Activated T-cell treated with anti-CD3 and anti-CD28 coated beads, Interleukin-2, amount 50 U/mL, for 1 hour (primary cell): ENCODE results near the gene ZNF311.

ENCODE experiments used
- DNase-seq: peaks from one replicate; pipeline ENCODE4 v3.0.0-alpha.2; 2020

ZNF311 gene

GRCh38 chr6:29005183-29005885 is at the start of gene ZNF311:
ZNF311 (minus strand) TSS chr6:29005315; CDS start chr6:29003954, 1,361 bp downstream.
- DNase-seq, result peak; percentile 31

- DNase-seq, result no peak
Measured at GRCh38 chr6:29051680-29052079, 46.6 kb upstream of the ZNF311 start.

- DNase-seq, result no peak
Measured at GRCh38 chr6:29045075-29045474, 40.0 kb upstream of the ZNF311 start, which contains the start of gene OR2W1. OR2W1 (minus strand) TSS chr6:29045175; CDS start chr6:29045175, 0 bp downstream.

GRCh38 chr6:29035951-29036350 is 30.8 kb upstream of the ZNF311 start:
- DNase-seq, result no peak

- no peak for DNase-seq
Measured at GRCh38 chr6:29028821-29029220, 23.7 kb upstream of the ZNF311 start.

- no peak for DNase-seq
Measured at GRCh38 chr6:29025927-29026585, 20.9 kb upstream of the ZNF311 start.

GRCh38 chr6:29021434-29021833 is 16.3 kb upstream of the ZNF311 start:
- DNase-seq, result no peak

GRCh38 chr6:29019629-29020028 is 14.5 kb upstream of the ZNF311 start:
- DNase-seq, result no peak

- no peak for DNase-seq
Measured at GRCh38 chr6:29017428-29017802, 12.3 kb upstream of the ZNF311 start.

- DNase-seq, result peak; percentile 84
Measured at GRCh38 chr6:29016559-29017427, 11.7 kb upstream of the ZNF311 start.

- no peak for DNase-seq
Measured at GRCh38 chr6:29014729-29015608, 9.9 kb upstream of the ZNF311 start.

GRCh38 chr6:29011276-29011734 is 6.2 kb upstream of the ZNF311 start:
- DNase-seq, result peak; percentile 50

GRCh38 chr6:29009358-29009757 is 4.2 kb upstream of the ZNF311 start:
- DNase-seq, result no peak

- DNase-seq, result no peak
Measured at GRCh38 chr6:29008089-29008488, 3.0 kb upstream of the ZNF311 start.

GRCh38 chr6:28996844-28997510 is 8.1 kb downstream of the ZNF311 start:
- no peak for DNase-seq

GRCh38 chr6:28995093-28995650 is 9.9 kb downstream of the ZNF311 start:
- DNase-seq, result no peak

GRCh38 chr6:28988536-28989311 is 16.4 kb downstream of the ZNF311 start:
- DNase-seq, result peak; percentile 80

GRCh38 chr6:28985462-28986164 is 19.5 kb downstream of the ZNF311 start:
- no peak for DNase-seq

- no peak for DNase-seq
Measured at GRCh38 chr6:28983838-28984237, 21.3 kb downstream of the ZNF311 start.
